Endothelial cell of umbilical vein (primary cell): ENCODE measurements around the gene BTG2. TPM values are rescaled to one million over a fixed set of nuclear protein-coding genes. Genes with fewer than 3 reads are reported as not detected.

Experiments used
- BruUV-seq: library from RNA; stranded (reverse); fragments of 400-500 nt; replicated peaks from 2 replicates; lab custom pipeline; 2021; lab: Mats Ljungman, UMichigan
- CTCF ChIA-PET: fragments of 300-600, 350-600 bp; sonication (Branson Sonifier 250); formaldehyde crosslinking; loops from one replicate; lab custom pipeline; 2021; ENCODE audit warnings: antibody characterized with exemption, inconsistent platforms; lab: Charles Lee
- POLR2A ChIA-PET: fragments of 300-600, 350-600 bp; sonication (Branson Sonifier 250); formaldehyde crosslinking; loops from one replicate; lab custom pipeline; 2021; ENCODE audit warnings: antibody characterized with exemption, inconsistent platforms; lab: Charles Lee
- DNase-seq: peaks from one replicate; pipeline ENCODE4 v3.0.0-alpha.2; 2011; ENCODE audit warnings: low read depth, low spot score
- FAIRE-seq: peaks from 2 replicates; lab custom pipeline; 2011; peaks lifted over from hg19 to GRCh38; lab: Jason Lieb, UNC
- H2AFZ ChIP-seq: 2 replicates; pipeline ENCODE4 v1.6.0; 2012; ENCODE audit warnings: low read depth, low read length, control low read depth, inconsistent platforms
- H3K27ac ChIP-seq: 2 replicates; pipeline ENCODE4 v1.5.1; 2011; ENCODE audit warnings: low read depth, mild to moderate bottlenecking, control low read depth, low read length, moderate library complexity; ENCODE audit not compliant: insufficient read depth
- H3K27me3 ChIP-seq, 2 experiments: 2 replicates each; pipeline versions ENCODE4 v1.6.0 to v1.6.1; 2011; ENCODE audit warnings: low read length in 2 of 2, mixed read lengths in 1 of 2; ENCODE audit not compliant: control insufficient read depth in 2 of 2, insufficient read depth in 2 of 2
- H3K36me3 ChIP-seq, 2 experiments: 2 replicates in 1 of 2; 3 replicates in 1 of 2; pipeline ENCODE4 v1.5.1; 2011; ENCODE audit warnings: low read length in 2 of 2, mild to moderate bottlenecking in 1 of 2, moderate library complexity in 1 of 2; ENCODE audit not compliant: control insufficient read depth in 2 of 2, insufficient read depth in 2 of 2; ENCODE audit errors: extremely low read depth in 1 of 2
- H3K4me1 ChIP-seq: 3 replicates; pipeline ENCODE4 v1.5.1; 2011; ENCODE audit warnings: mild to moderate bottlenecking, low read length; ENCODE audit not compliant: control insufficient read depth, insufficient read depth; ENCODE audit errors: extremely low read depth
- H3K4me2 ChIP-seq: 2 replicates; pipeline ENCODE4 v1.6.1; 2011; ENCODE audit warnings: low read length, control low read depth, mixed read lengths; ENCODE audit not compliant: insufficient read depth
- H3K4me3 ChIP-seq, 3 experiments: fragments of 200-600 bp in 1 of 3; sonication (generic), shearing (Covaris generic) in 1 of 3; replicated peaks in 1 of 3; 2 replicates each; pipeline ENCODE4 v1.5.1; 2011 to 2016; ENCODE audit warnings: control low read depth in 3 of 3, low read length in 3 of 3, mild to moderate bottlenecking in 2 of 3, inconsistent platforms in 1 of 3, low read depth in 1 of 3, moderate library complexity in 1 of 3; ENCODE audit not compliant: insufficient read depth in 1 of 3
- H3K79me2 ChIP-seq: 2 replicates; pipeline ENCODE4 v1.6.0; 2012; ENCODE audit warnings: low read length, inconsistent platforms; ENCODE audit not compliant: control insufficient read depth, insufficient read depth
- H3K9ac ChIP-seq: replicated peaks from 2 replicates; pipeline ENCODE3; 2011; ENCODE audit warnings: low read length, control low read depth; ENCODE audit not compliant: insufficient read depth; ENCODE audit errors: extremely low read depth
- H3K9me1 ChIP-seq: replicated peaks from 3 replicates; pipeline ENCODE4 v1.6.0; 2011; ENCODE audit warnings: mild to moderate bottlenecking, low read length; ENCODE audit not compliant: control insufficient read depth, insufficient read depth; ENCODE audit errors: extremely low read depth
- H3K9me3 ChIP-seq: replicated peaks from 2 replicates; pipeline ENCODE4 v1.5.1; 2012; ENCODE audit warnings: low read length, inconsistent platforms; ENCODE audit not compliant: control insufficient read depth, insufficient read depth
- H4K20me1 ChIP-seq: replicated peaks from 2 replicates; pipeline ENCODE3; 2011; ENCODE audit warnings: mild to moderate bottlenecking, low read length; ENCODE audit not compliant: control insufficient read depth, insufficient read depth; ENCODE audit errors: extremely low read depth
- EZH2 ChIP-seq: IDR thresholded peaks from 2 replicates; pipeline ENCODE4 v1.6.1; 2012; ENCODE audit warnings: borderline replicate concordance, low read depth, mild to moderate bottlenecking, moderate library complexity, low read length, inconsistent platforms; ENCODE audit not compliant: severe bottlenecking
- POLR2AphosphoS5 ChIP-seq: IDR thresholded peaks from 2 replicates; pipeline ENCODE4 v1.6.1; 2012; ENCODE audit warnings: low read depth, mild to moderate bottlenecking, control low read depth, low read length, moderate library complexity; ENCODE audit not compliant: insufficient read depth
- dilution Hi-C: fragments of 300-500 bp; cut with MboI; formaldehyde crosslinking; loops from one replicate; pipeline ENCODE4 v1.15.0; 2019; ENCODE audit warnings: low sequenced_read_pairs; ENCODE audit not compliant: extremely low pct_ligation_motif_present
- intact Hi-C: fragments of 100-400 bp; cut with micrococcal nuclease; formaldehyde crosslinking; loops from one replicate; pipeline ENCODE4 v1.10.0; 2022
- polyA plus RNA-seq, 4 experiments: library from polyadenylated mRNA; depleted of rRNA in 3 of 4; stranded (reverse) in 3 of 4; unstranded in 1 of 4; fragments of >200 nt; gene quantifications; 2 replicates each; pipeline versions ENCODE4 v1.2.1 to v1.2.3, GENCODE V29; 2011 to 2012; ENCODE audit warnings: missing spikeins in 1 of 4
- total RNA-seq: library from RNA; stranded (reverse); gene quantifications from 2 replicates; pipeline ENCODE4 v1.2.3, GENCODE V29; 2021

Gene BTG2
- total and polyA plus RNA-seq, 2 donors (not counting 3 experiments of a cell fraction or from before 2014, with no cell fraction given) = 35.6 to 50.1 TPM

DNA sequence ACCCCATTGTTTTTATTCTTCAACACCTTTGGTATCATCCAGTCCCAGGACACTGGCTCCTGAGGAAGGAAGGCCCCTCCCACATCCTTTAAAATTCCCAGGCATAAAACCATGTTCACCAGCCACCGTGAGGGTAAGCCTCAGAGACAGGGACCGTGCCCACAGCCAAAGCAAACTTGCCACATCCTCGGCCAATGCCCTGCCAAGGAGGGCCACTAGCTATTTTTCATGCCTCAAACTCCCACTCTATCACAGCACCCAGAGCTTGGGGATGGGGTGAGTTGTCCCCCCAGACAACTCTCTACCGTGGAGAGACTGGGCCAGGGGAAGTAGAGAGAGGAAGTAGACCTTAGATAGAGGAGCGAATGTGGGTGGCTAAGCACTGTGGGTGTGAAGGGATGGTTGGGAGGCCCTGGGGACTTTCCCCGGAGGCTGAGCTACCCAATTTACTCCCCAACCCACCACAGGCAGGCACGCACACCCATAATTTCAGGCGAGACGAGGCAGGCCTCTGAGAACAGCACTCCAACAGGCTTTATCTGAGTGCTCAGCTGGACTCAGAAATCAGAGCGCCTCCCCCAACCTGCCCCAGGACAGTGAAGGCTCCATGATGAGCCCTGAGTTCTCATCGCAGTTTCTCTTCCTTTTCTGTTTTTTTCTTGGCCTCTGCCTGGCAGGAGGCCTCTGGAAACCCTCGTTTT lies 15.9 kb upstream of the BTG2 start:
- H3K79me2 ChIP-seq = no peaks in the 10 kb centered on the region
- peaks cover 15% of the 10 kb centered on the region for H3K4me1 ChIP-seq
- H3K27me3 ChIP-seq = peaks cover 2 to 4% of the 10 kb centered on the region in 2 experiments
- H3K36me3 ChIP-seq = no peaks in the 10 kb centered on the region
- H2AFZ ChIP-seq = peak overlapping the region; percentile 40
- H3K27ac ChIP-seq = no peak overlapping the region
- no TSS peak for BruUV-seq
- no peak overlapping the region for H3K4me3 ChIP-seq
- ChIA-PET POLR2A (no interaction called here), CTCF (interaction anchor here (0.8 to 11.1 kb wide), 4 partner anchors 11 to 38 kb away, joined by 3 to 91 read pairs (median 8); no protein-coding TSS in a partner anchor)
- H4K20me1 ChIP-seq = no peaks in the 10 kb centered on the region
- TF ChIP-seq POLR2AphosphoS5 = no peak
- H3K4me2 ChIP-seq = no peak overlapping the region
- dilution Hi-C loops (no loop called here), intact Hi-C loops (no loop called here)
- H3K9ac ChIP-seq = no peak overlapping the region
- no peak for FAIRE-seq
- H3K9me3 ChIP-seq = no peaks in the 10 kb centered on the region
- DNase-seq = no peak
- no peaks in the 10 kb centered on the region for H3K9me1 ChIP-seq

DNA sequence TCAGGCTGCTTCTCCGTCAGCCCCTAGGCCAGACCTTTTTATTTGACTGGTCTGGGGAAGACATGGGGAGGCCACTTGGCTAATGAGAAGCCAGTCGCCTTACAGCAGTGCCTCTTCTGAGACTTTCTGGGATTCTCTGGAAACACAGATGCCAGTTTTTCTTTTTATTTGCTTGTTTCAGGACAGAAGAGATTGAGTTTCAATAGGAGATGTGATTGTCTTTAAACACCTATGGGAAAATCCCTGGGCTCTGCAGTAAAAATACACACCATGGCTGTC lies 15.4 kb upstream of the BTG2 start:
- H3K79me2 ChIP-seq = no peaks in the 10 kb centered on the region
- CTCF ChIA-PET = interaction anchor here (0.8 to 11.1 kb wide), 7 partner anchors 12 to 52 kb away, joined by 3 to 91 read pairs (median 4); no protein-coding TSS in a partner anchor
- no peaks in the 10 kb centered on the region for H3K36me3 ChIP-seq
- no peak overlapping the region for H2AFZ ChIP-seq
- dilution Hi-C loops (no loop called here), intact Hi-C loops (loop anchor here (1.0 to 2.0 kb wide), 3 partner anchors 15 to 37 kb away; partner anchors contain the start of gene BTG2)
- BruUV-seq = TSS peak; percentile 72
- no peak for FAIRE-seq
- H3K4me1 ChIP-seq = peaks cover 15% of the 10 kb centered on the region
- no peaks in the 10 kb centered on the region for H4K20me1 ChIP-seq
- H3K9ac ChIP-seq = no peak overlapping the region
- no peaks in the 10 kb centered on the region for H3K9me3 ChIP-seq
- POLR2A ChIA-PET = no interaction called here
- H3K27me3 ChIP-seq = no peaks in the 10 kb centered on the region
- no peak overlapping the region for H3K4me3 ChIP-seq
- no peak overlapping the region for H3K27ac ChIP-seq
- H3K4me2 ChIP-seq = no peak overlapping the region
- DNase-seq = no peak
- H3K9me1 ChIP-seq = no peaks in the 10 kb centered on the region
- no peak for TF ChIP-seq EZH2
